ENCODE measurements around the gene MAP4K3.
A peak's percentile ranks its signal among the peaks of the same experiment; 100 is the strongest.

Gene MAP4K3

DNA sequence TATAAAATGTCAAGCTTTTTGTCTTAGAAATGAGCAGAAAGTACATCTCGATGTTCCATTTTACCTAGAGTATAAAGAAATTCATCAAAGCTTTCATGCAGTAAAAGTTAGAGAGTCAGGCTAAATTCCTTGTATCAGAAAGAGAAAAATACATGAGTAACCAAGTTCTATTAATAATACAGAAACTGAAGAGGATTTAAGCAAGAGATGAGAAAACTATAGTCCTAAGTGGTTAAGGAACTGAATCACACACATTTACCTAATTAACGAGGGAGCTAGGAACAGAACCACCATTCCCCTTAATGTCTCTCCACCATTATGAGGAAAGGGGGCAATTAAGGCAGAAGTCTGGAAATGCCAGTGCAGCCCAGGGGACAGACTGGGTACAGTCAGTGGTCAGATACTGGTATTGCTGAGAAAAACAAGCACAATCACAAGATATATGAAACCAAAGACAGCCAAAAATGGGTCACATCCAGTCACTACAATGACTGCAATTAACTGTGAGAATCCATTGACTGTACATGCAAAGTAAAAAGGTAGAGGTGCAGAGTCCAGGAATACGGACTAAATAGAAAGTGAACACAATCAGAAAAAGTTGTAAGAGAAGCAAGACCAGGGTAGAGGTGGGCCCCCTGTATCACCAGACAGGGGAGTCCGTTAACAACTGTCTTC, 23.9 kb downstream of the MAP4K3 start:
- TF ChIP-seq, protein P1, sequence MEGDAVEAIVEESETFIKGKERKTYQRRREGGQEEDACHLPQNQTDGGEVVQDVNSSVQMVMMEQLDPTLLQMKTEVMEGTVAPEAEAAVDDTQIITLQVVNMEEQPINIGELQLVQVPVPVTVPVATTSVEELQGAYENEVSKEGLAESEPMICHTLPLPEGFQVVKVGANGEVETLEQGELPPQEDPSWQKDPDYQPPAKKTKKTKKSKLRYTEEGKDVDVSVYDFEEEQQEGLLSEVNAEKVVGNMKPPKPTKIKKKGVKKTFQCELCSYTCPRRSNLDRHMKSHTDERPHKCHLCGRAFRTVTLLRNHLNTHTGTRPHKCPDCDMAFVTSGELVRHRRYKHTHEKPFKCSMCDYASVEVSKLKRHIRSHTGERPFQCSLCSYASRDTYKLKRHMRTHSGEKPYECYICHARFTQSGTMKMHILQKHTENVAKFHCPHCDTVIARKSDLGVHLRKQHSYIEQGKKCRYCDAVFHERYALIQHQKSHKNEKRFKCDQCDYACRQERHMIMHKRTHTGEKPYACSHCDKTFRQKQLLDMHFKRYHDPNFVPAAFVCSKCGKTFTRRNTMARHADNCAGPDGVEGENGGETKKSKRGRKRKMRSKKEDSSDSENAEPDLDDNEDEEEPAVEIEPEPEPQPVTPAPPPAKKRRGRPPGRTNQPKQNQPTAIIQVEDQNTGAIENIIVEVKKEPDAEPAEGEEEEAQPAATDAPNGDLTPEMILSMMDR (IDR thresholded peaks at IDR 0.05; ENCODE audit: insufficient read depth, low read length, poor library complexity, severe bottlenecking) = no peak
- no peaks in the 10 kb centered on the region for H3K27me3 ChIP-seq (replicated peaks; ENCODE audit: control insufficient read depth, insufficient read depth, low read length)
- DNase-seq (ENCODE audit: extremely low read depth, insufficient read length) = no peak
- H3K36me3 ChIP-seq (ENCODE audit: control insufficient read depth, insufficient read depth, low read length) = no peaks in the 10 kb centered on the region
- no peak overlapping the region for H3K4me3 ChIP-seq (replicated peaks; ENCODE audit: low read depth, low read length)

- H3K27me3 ChIP-seq (replicated peaks; ENCODE audit: control insufficient read depth, insufficient read depth, low read length) = no peaks in the 10 kb centered on the region
- no peak overlapping the region for H3K4me3 ChIP-seq (replicated peaks; ENCODE audit: low read depth, low read length)
- no peak for DNase-seq (ENCODE audit: extremely low read depth, insufficient read length)
- no peaks in the 10 kb centered on the region for H3K36me3 ChIP-seq (ENCODE audit: control insufficient read depth, insufficient read depth, low read length)
- TF ChIP-seq, protein P1 (IDR thresholded peaks at IDR 0.05; ENCODE audit: insufficient read depth, low read length, poor library complexity, severe bottlenecking) = no peak
These were observed 25.7 kb downstream of the MAP4K3 start for GRCh38 chr2:39411181-39411944.

- Histone ChIP-seq H3K27me3 (replicated peaks; ENCODE audit: control insufficient read depth, insufficient read depth, low read length) (no peaks in the 10 kb centered on the region), H3K4me3 (replicated peaks; ENCODE audit: low read depth, low read length) (no peak overlapping the region), H3K36me3 (ENCODE audit: control insufficient read depth, insufficient read depth, low read length) (no peaks in the 10 kb centered on the region)
- no peak for DNase-seq (ENCODE audit: extremely low read depth, insufficient read length)
- TF ChIP-seq, protein P1 (IDR thresholded peaks at IDR 0.05; ENCODE audit: insufficient read depth, low read length, poor library complexity, severe bottlenecking) = no peak
These were observed 27.2 kb downstream of the MAP4K3 start for GRCh38 chr2:39409697-39410389.

DNA sequence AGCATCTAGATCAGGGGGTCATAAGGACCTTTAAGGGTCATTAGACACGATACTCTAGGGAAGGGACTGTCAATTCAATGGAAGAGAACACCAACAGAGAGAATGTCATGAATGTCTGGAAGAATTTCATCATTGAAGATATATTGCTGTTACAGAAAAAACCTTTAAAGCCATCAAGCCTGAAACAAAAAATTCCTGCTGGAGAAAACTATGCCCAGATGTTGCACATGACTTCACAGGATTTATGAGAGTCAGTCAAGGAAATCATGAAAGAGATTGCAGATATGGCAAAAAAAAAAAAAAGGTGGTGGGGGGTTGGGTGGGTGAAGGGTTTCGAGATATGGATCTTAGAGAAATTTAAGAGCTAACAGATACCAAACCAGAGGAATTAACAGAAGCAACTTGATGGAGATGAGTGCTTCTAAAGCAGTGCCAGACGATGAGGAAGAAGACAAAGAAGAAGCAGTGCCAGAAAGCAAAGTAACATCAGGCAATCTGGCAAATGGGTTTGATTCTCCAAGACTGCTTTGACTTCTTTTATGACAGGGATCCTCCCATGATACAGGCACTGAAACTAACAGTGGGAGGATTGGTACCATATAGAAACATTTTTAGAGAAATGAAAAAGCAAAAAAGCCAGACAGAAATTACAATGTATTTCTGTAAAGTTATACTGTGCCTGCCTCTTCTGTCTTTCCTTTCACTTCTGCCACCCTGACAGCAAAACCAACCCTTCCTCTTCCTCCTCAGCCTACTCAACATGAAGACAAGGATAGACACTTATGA, 28.5 kb downstream of the MAP4K3 start:
- Histone ChIP-seq H3K36me3 (ENCODE audit: control insufficient read depth, insufficient read depth, low read length) (no peaks in the 10 kb centered on the region; the same call in 1 of the 2 replicates), H3K27me3 (replicated peaks; ENCODE audit: control insufficient read depth, insufficient read depth, low read length) (no peaks in the 10 kb centered on the region), H3K4me3 (replicated peaks; ENCODE audit: low read depth, low read length) (peak overlapping the region; percentile 14; the same call in 1 of the 2 replicates)
- TF ChIP-seq, protein P1 (IDR thresholded peaks at IDR 0.05; ENCODE audit: insufficient read depth, low read length, poor library complexity, severe bottlenecking) = no peak
- DNase-seq (ENCODE audit: extremely low read depth, insufficient read length) = peak; percentile 26

- no peaks in the 10 kb centered on the region for H3K27me3 ChIP-seq (replicated peaks; ENCODE audit: control insufficient read depth, insufficient read depth, low read length)
- no peak for DNase-seq (ENCODE audit: extremely low read depth, insufficient read length)
- H3K4me3 ChIP-seq (replicated peaks; ENCODE audit: low read depth, low read length) = no peak overlapping the region
- no peaks in the 10 kb centered on the region; the same call in 1 of the 2 replicates for H3K36me3 ChIP-seq (ENCODE audit: control insufficient read depth, insufficient read depth, low read length)
- TF ChIP-seq, protein P1 (IDR thresholded peaks at IDR 0.05; ENCODE audit: insufficient read depth, low read length, poor library complexity, severe bottlenecking) = no peak
These were observed 29.4 kb downstream of the MAP4K3 start for GRCh38 chr2:39407516-39408296.
